HG03139 (cell line): ENCODE measurements around the gene KCNJ14.
"Not testable (repeated sequence)": the region's sequence is repeated elsewhere in the genome, so short reads cannot be mapped to it uniquely, and the experiment has no call there.

Experiments
- ATAC-seq: cut with Tn5 transposase; IDR thresholded peaks from one replicate; pipeline ENCODE4 v1.9.1; 2021; ENCODE audit not compliant: unreplicated experiment

Gene KCNJ14

DNA sequence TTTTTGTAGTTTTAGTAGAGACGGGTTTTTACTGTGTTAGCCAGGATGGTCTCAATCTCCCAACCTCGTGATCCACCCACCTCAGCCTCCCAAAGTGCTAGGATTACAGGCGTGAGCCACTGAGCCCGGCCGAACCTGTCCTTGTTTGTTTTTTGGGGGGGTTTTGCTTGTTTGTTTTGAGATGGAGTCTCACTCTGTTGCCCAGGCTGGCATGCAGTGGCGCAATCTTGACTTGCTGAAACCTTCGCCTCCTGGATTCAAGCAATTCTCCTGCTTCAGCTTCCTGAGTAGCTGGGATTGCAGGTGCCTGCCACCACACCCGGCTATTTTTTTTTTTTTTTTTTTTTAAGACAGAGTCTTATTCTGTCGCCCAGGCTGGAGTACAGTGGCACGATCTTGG lies 31.3 kb downstream of the KCNJ14 start:
- ATAC-seq = not testable (repeated sequence)

DNA sequence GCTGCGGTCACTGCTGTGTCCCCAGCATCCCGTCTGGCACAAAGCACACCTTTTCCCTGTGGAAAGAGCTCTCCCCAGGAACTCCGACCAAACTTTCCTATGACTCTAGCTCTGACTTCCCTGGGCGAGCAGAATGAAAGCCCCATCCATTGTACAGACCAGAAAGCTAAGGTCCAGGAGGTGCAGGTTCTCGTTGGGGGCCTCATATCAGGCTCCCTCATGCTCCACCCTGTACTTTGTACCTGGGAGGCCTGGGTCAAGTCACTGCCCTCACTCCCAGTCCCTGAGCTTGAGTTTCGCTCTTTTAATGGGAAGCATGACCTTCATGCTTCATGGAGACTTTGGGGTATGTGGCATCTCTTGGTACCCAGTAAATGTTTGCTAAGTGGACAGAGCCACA lies 32.2 kb downstream of the KCNJ14 start:
- ATAC-seq = no peak

DNA sequence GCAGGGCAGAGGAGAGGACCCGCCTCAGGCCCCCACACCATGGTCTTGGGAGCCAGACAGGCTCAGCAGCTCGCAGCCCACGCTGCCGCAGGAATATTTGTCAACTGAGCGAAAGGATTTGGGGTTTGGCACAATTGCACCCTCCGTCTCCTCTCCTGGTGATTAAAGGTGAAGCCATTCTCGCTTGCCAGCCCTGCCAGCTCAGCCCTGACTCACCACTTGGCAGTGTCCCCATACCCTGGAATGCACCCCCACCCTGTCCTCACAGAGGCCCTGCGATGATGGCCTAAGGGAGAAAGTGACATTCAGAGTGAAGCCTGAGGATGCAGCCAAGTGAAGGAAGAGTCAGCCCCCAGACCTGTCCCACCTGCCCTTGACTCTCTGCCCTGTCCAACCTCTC lies 32.6 kb downstream of the KCNJ14 start:
- no peak for ATAC-seq

DNA sequence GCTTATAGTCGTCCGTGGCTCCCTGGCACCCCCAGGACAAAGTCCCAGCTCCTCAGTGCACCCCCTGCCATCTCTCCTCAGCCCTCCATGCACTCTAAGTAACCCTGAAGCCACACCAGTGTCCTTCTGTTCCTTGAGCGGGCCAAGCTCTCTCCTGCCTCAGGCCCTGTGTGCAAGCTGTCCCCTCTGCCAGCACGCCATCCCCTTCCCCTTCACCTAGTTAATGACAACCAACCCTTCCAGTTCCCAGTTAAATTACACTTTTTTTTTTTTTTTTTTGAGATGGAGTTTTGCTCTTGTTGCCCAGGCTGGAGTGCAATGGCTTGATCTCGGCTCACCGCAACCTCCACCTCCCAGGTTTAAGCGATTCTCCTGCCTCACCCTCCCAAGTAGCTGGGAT lies 33.1 kb downstream of the KCNJ14 start:
- ATAC-seq = not testable (repeated sequence)

DNA sequence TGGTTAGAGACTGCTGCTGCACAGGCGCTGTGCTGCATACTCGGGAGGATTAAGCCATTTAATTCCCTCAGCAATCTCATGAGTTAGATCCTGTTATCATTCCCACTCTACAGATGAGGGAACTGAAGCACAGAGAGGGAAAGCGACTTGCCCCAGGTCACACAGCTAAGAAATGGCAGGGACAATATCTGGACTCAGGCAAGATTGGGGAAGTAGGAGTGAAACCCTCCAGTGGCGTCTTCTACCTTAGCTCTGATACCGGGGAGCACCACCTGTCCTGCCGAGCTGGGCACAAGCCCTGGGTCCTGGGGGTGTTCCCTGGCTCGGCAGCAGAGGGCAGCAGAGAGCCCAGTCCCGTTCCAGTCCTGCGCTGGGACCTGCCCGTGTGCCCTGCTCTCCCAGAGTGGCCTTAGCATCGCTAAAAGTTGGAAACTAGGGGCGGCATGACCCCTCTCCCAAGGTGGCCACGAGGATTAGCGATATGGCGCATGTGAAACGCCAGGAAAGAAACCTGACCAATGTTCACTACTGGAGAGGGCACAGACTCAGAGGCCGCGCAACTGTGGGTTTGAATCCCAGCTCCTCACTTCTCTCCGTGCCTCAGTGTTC lies 34.3 kb downstream of the KCNJ14 start:
- ATAC-seq = no peak

DNA sequence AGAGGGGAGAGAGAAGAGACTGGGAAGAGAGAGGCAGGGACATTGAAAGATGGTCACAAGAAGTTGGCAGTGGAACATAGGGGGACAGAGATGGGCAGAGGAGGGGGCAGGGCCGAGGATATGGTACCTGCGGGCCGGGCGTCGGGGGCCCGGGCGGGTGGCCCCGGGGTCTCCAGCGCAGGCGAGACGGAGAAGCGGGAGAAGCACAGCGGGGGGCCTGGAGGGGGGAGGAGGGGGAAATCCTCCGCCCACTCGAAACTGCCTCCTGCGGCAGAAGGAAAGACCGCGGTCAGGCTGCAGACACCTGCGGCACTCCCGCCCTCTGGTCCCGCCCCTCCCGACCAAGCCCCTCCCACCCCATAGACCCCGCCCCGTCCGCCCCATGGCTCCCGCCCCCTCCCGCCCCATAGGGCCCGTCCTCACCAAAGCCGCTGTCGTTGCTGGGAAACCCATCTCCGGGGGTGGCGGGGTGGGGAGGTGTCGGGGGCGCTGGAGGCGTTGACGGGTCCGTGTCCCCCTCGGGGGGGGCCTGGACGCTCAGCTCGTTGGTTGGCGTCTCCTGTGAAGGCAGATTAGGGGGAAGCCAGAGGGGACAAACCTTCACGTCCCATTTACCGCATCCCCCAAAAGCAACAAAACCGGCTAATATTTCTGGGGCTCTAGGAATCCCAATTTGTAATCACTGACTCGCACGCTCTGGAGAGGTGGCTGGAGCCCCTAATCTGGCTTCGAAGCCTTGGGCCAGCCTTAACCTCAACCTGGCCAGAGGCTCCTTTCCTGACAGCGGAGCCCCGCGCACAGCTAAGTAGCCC lies 35.8 kb downstream of the KCNJ14 start:
- no peak for ATAC-seq

DNA sequence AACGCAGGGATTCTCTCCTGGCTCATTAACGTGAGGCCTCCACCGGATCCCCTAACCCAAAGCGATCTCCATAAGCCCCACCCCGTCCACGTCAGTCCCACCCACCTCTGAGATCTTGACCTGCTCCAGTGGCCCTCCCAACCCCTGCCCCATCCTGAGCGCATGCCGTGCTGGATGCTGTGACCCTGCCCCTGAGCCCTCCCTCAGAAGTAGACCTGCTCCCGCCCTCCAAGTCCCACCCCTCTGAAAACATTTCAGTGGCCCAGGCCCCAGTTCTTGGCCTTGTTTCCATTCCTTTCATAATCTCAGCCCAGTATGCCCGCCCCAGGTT lies 36.4 kb downstream of the KCNJ14 start:
- no peak for ATAC-seq

DNA sequence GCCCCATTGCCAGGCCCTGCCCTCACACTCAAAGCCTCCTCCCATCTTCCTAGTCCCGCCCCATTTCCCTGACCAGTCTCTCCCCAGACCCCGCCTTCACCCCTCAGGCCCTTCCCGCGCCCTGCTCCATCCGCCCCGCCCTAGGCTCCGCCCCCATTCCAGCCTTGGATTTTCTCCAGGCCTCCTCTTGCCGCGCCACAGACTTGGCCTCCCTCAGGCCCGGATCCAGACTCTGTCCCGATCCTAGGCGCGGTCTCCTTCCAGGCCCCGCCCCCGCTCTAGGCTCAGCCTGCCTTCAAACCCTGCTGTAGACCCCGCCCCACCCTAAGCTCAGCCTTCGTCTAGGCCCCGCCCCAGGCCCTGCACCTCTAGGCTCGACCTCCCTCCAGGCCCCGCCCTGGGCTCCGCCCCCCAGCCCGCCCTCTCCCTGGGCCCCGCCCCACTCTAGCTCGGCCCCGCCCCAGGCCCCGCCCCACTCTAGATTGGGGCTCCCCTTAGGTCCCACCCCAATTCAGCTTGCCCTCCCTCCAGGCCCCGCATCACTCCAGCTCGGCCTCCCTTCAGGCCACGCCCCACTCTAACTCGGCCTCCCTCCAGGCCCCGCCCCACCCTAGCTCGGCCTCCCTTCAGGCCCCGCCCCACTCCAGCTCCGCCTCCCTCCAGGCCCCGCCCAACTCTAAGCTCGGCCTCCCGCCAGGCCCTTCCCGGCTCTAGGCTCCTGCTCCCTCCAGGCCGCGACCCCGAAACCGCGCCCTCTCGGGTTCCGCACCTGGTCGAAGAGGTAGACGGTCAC lies 37.7 kb downstream of the KCNJ14 start:
- peak; percentile 58 for ATAC-seq

DNA sequence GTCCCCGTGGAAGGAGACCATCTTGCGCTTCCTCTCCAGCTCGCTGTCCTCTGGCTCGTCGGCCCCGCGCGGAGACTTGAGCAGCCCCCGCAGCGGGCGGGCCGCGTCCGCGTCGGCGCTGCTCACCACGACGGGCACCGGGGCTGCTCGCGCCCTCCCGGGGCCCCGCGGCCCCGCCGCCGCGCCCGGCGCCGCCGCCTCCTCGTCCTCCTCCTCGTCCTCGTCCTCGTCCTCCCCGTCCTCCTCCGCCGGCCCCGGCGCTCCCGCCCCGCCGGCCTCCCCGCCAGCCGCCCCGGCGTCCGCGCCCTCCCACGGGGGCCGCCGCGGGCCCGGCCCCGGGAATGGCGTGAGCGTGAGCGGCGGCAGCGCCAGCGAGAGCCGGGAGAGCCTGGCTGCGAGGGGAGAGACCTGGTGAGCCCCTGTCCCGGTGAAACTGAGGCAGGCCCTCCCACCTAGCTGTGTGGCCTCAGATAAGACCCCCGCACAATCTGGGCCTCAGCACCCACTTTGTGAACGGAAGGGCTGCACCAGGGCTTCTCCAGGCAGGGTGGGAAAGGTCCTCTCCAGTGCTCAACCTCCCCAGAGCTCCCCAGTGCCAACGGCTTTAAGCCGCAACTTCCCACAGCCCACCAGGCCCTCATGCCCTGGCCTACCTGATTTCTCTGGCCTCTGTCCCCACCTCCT lies 38.5 kb downstream of the KCNJ14 start:
- no peak for ATAC-seq

DNA sequence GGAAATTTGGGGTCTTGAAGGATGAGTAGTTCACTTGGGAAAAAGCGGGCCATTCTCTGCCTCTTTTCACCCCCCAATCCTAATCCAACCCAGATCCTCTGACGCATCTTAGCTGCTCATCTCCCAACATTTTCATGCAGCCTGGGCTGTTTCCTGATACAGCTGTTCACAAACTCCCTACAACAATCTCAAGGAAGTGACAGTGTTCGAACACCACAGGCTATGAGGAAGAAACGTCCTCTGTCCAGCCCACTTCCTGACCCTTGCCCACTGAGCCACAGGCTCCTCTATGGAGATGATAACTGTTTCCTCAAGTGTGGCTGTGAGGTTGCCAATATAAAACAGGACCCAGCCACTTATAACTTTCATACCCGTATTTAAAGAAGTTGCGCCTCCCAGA lies 40.0 kb downstream of the KCNJ14 start:
- no peak for ATAC-seq

DNA sequence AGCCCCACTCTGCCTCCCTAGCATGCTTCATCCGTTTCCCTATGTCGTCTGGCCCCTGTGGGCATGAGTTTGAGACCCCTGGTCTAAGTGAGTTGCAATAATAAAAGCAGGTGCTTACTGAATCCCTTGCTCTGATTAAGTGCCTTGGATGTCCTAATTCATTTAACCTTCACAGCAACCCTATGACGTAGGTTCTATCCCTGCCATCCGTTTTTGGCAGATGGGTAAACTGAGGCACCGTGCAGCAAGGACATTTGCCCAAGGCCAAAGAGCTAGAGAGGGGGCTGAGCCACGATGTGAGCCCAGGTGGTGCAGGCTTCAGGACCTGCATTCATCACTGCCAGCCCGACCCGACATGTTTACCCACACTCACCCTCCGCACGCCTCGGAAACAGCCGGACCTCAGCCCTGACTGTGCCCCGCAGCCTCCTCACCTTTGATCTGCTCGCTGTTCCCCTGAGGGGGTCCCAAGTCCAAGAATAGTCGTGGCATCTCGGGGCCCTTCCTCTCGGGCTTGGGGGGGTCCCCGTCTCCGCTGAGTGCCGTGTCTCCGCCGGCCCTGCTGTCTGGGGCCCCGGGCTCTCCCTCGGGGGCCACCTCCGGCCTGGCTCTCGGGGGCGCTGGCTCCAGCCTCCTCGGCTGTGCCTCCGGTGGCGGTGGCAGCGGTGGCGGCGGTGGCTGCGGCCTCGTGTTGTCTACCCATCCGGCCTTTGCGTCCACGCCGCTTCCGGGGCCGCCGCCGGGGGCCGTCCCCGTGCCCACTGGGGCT lies 41.8 kb downstream of the KCNJ14 start:
- ATAC-seq = no peak

DNA sequence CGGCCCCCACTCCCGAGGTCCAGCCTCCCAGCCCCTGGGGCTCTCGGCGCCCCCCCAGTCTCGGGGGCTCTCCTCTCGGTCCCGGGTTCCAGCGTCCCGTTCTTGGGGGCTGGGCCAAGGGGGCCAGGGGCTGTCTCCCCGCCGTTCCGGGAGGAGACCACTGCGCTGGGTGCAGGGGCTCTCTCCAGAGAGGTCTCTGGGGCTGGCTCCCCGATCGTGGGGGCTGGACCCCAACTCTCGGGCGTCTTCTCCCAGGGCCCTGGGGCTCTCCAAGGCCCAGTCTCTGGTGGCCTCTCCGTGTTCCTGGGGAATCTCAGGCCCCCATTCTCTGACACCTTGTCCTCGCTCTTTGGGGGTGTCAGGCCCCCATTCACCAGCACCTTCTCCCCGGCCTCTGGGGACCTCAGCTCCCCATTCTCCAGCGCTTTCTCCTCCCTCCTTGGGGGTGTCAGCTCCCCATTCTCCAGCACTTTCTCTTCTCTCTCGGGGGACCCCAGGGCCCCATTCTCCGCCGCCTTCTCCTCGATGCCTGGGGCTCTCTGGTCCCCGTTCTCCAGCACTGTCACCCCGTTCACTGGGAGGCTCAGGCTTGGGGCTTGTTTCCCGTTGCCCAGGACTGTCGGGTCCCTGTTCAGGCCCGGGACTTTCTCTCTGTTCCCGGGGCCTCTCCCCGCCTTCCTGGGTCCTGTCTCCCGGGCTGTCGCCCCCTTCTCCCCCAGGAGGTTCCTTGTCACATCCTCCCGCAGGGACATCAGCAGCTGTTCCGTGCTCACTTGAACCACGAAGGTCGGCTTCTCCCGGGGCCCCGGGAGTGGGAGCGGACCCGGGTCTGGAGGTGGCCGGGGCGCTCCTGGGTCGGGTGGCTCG lies 42.6 kb downstream of the KCNJ14 start:
- no peak for ATAC-seq

DNA sequence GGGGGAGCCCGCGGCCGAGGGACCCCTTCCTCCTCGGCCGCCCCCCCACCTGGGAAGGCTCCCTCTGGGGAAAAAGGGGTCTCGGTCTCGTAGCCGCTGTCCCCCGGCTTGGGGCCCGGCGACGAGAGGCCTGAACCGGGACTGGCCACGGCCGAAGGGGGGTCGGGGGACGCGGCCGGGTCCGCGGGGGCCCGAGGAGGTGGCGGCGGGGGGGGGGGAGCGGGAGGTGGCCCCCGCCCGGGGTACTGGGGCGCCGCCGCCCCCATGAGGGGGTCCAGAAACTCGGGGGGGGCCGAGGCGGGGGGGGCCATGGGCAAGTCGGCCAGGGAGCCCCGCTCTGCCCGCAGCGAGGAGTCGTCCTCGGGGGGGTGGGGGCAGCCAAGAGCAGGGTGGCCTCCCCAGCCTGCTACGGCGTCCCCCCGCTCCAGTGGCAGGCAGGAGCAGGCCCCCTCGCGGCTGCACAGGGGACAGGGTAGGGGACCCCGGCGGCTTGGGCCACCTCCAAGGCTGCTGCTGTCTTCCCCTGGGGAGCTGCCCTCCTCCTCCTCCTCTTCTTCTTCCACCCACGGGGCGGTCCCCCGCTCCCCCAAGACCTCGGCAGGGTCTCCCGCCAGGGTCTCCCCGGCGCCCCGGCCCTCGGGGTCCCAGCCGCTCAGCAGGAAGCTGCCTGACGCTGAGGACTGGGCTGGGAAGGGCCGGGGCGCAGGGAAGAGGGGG lies 43.4 kb downstream of the KCNJ14 start:
- no peak for ATAC-seq

DNA sequence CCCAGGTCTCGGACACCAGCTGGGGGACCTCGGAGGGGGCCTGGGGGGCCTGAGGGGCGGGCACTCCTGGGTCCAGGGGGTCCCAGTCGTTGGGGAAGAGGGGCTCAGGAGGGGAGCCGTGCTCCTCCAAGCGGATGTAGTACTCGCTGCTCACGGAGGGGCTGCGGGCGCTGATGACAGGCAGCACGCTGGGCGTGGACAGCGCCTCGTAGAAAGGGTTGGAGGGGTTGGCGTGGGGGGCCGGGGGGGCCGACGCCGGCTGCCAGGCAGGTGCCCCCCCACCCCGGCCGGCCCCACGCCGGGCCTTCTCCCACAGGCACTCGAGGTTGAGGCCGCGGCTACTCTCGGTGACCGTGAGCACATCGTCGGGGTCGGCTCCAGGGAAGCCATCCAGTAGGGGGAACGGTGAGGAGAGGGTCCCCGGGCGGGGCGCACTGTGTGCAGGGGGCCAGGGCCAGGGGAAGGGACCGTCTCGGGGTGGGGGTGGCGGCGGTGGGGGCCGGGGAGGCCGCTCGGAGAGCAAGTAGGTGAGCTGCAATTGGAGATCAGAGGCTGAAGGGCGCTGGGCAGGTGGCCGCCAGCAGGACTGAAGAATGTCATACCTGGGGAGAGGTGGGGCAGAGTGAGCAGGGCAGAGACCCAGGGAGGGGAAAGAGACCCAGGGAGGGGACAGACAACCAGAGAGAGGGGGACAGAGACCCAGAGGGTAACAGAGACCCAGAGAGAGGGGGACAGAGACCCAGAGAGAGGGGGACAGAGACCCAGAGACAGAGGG lies 44.1 kb downstream of the KCNJ14 start:
- no peak for ATAC-seq

DNA sequence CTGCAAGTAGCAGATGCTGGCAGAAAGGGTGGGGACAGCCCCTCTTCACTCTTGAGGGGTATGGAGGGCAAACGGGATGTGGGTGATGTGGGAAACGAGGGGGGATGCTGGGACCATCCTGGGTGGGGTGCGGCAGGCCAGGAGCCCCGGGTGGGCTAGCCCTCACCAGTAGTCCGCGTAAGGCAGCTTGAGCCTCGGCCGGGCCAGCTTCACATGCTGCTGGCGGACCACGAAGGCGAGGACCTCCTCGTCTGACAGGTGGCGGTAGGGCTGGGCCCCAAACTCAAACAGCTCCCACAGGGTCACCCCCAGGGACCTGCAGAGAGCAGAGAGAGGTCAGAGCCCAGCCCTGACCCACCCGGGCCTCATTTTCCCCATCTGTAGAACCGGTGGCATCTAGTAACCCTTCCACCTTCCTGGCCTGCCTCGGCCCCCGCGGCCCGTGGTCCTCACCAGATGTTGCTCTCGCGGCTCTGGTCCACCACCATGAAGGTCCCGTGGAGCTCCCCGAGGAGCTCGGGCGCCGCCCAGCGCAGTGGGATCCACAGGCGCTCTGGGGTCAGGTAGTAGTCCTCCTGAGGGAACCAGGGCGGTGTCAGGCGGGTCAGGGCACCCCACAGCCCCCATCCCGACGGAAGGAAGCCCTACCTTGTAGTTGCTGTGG lies 45.6 kb downstream of the KCNJ14 start:
- ATAC-seq = no peak

DNA sequence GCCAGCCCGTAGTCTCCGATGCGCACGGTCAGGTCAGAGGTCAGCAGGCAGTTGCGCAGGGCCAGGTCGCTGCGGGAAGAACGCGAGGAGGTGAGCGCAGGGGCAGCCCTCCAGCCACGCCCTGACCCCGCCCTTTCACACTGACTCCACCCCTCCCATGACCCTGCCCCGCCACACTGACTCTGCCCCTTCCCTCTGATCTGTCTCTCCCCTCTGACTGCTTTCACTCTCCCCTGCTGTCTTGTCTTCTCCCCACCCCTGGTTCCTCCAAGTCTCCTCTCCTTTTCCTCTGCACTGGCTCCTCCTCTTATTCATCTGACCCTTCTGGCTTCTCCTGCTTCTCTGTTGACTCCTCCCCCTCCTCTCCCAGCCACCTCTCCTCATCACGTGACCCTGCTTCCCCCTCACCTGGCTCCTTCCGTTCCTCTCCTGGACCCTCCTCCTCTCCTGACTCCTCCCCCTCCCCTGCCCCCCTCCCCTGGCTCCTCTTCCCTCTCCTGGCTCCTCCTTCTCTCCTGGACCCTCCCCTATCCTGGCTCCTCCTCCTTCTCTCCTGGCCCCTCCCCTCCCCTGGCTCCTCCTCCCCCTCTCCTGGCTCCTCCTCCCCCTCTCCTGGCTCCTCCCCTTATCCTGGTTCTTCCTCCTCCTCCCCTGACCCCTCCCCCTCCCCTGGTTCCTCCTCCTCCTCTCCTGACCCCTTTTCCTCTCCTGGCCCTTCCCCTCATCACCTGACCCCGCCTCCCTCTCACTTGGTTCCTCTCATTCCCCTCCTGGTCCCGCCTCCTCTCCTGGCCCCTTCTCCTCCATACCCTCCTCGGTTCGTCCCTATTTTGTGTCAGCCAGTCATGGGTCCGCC lies 46.3 kb downstream of the KCNJ14 start:
- no peak for ATAC-seq
